Dermis blood vessel endothelial cell (primary cell): Measurements from ENCODE around the gene MRPL54. TPM values are rescaled to one million over a fixed set of nuclear protein-coding genes. Genes with fewer than 3 reads are reported as not detected.

Experiments used
- DNase-seq: peaks from one replicate; pipeline ENCODE4 v3.0.0; 2010
- total RNA-seq: library from RNA; depleted of rRNA; stranded (reverse); fragments of >200 nt; gene quantifications from 2 replicates; pipeline ENCODE4 v1.2.3, GENCODE V29; 2014

The MRPL54 gene
- total RNA-seq, 1 donor from 2014 or later = 55.8 TPM

DNA sequence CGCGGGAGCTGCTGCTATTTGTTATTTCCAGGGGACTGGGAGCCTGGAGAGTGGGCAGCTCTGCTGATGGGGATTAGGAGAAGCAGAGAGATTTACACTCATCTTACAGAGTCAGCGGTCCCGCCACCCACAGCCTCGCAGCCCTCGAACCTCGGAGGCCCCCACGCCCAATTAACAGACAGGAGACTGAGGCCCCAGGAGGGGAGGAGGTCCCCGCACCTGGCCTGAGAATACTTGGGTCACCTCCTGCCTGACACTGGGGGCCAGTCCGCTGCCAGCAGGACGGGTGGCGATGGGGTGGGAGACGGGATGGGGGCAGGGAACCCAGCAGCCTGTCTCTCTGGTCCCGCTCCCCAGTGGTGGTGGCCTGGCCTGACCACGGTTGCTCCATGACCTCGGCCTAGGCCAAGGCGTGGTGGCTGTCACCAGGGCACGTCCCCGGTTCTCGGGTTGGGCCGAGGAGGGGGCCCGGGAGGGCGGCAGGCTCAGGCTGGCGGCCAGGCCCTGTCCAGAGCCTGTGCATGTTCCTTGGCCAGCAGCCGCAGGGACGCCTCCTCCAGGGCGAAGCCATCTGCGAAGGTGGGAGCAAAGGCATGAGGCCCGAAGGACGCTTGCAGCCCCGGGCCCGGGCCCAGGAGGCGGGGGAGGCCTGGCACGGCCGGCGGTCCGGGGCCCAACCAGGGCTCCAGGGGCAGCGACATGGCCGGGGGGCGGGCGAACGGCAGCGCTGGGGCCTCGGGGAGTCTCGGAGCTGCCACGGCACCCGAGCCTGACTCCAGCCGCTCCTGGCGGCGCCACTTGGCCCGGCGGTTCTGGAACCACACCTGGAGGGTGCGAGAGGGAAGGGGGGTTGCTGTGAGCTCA lies 7.9 kb downstream of the MRPL54 start:
- no peak for DNase-seq

DNA sequence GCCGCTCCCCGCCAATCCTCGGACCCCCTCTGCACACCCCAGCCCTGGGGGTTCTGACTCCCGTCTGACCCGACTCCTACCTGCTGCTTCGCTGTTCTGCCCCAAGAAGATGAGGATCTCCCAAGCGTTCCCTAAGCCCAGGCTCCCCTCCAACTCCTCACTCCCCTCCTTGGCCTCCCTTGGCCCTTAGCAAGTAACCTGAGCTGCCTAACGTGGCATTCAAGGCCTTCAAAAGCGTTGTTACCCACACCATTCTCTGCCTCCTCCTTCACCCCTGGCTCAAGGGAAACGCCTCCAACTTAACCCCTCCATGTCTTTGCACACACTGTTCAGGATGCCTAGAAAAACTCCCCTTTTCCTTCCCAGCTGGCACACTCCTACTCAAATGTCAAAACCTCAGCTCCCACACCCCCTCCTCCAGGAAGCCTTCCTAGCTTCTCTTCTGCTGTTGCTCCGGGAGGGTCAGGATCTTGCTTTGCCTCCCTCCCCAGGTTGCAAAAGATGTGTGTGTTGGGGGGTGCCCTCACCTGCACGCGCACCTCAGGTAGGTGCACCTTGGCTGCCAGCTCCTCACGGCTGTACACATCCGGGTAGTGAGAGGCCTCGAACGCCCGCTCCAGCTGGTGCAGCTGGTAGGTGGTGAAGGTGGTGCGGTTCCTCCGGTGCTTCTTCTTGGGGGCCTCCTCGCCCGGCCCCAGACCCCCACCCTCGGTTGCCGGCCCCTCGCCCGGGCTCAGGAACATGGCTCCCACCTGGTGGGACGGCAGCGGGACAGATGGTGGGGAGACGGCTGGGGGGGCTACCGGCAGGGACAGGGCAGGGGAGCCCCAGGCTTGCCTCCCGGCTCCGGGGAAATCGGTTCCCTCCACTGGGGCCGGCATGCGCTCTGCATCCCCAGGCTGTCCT lies 8.8 kb downstream of the MRPL54 start:
- no peak for DNase-seq

DNA sequence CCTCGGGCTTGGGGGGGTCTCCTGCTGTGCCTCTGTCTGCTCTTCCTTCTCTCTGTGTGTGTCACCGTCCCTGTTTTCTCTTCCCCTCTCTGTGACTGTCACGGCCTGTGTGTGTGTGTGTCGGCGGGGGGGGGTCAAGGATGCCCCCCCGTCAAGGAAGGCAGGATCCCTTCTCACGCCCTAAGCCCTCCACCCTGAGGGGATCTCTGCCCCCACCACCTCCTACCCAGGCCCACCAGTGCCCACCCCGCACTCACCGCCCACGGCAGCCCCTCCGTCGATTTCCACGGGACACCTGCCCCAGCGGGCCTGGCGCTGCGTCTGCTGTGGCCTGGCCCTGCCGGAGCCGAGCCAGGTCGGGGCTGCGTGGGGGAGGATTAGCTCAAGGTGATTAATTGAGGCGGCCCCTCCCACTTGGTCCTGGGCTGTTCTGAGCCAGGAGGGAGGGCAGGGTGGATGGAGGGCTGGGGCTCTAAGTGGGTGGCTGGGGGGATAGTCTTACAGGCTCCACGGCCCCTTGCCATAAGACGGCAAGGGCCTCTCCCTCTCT lies 9.5 kb downstream of the MRPL54 start, which contains the start of gene RAX2:
RAX2 (minus strand) TSS at position 323 of the 550 bp plus-strand sequence. CDS start 486 bp downstream, outside the sequence.
- DNase-seq = no peak

DNA sequence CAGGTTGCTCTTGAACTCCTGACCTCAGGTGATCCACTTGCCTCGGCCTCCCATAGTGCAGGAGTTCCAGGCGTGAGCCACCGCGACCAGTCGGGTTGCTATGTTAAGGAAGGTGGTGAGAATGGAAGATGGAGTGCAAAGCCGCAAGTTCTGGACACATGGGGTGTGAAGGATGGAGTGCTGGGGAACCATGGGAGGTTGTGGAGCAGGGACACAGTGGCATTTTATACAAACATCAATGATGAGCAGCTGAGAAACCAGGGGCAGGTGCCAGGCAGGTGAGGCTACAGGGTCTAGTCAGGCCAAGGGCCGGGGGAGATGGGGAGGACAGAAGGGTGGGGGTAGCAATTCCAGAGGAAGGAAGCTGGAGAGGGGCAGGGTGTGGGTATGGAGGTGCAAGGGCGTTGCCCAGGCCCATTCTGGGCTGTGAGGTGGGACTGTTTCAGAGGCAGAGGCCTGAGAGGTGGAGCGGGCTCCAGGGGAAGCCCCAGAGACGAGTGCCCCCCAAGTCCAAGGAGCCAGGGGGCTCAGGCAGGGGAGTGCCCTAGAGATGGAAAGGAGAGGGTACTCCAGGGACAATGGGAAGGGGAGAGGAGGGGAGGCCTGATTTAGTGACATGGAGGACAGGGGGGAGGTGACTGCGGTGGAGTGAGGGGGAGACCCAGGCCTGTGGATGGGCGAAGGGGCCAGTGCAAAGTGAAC lies 11.5 kb downstream of the MRPL54 start:
- no peak for DNase-seq

DNA sequence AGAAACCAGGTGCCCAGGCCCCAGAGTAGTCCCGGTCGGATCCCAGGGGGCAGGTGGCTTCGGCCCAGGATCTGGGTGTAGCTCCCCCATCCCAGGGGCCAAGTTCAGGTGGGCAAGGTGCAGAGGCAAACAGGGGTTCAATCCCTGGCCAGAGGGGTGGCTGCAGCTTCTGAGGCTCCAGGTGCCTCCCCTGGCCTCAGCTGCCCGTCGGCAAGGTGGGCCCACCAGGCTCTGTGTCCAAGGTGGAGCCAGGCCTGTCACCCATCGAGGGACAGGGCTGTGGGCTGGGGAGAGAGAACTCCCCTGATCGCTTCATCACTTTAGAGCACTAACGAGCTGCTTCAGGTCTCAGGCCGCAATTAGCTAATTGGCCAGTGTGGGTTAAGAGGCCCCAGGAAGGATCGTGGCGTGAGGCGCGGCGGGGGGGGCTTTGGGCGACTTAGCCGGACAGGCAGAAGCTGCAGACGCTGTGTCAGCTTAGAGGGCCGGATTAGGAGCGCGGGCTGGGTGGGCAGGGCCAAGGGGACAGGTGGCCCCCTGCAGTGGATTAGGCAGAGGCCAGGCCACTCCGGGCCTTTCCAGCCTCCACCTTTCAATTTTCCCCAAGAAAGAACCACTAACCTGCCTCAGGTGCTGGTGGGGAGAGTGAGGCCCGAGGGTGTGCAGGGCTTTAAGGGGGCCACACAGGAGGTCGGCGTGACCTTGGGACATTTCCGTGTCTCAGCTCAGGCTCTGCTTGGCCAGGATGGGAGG lies 12.3 kb downstream of the MRPL54 start:
- DNase-seq = no peak

DNA sequence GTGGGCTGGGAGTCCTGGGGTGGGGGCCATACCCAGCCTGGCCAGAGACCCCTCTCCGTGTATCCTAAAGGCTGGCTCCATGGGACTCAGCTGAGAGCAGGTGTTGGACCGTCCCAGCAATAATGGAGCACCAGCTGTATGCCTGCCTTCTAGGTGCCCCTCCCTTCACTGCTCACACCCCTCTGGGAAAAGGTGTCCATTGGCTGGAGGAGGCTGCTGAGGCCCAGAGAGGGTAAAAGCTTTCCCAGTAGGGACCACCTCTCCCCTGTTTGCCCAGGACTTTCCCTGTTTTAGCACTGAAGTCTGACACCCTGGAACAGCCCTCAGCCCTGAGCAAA lies 12.9 kb downstream of the MRPL54 start:
- DNase-seq = no peak

DNA sequence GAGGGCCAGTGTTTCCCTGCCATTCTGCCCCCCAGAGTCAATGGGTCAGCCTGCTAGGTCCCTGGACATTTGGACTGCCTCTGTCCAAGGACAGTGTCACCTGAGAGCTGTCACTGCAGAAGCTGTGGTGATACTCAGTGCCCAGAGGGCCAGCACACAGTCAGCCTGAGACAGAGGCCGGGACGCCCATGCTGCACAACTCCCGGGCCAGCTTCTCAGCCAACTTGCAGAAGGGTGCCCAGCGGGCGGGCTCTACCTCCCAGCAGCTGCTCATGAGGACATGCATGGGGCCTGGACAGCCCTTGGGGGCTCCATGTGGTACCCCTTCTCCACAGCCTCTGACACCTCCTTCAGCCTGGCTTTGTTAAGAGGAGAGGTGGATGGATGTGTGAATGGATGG lies 13.3 kb downstream of the MRPL54 start:
- DNase-seq = no peak

DNA sequence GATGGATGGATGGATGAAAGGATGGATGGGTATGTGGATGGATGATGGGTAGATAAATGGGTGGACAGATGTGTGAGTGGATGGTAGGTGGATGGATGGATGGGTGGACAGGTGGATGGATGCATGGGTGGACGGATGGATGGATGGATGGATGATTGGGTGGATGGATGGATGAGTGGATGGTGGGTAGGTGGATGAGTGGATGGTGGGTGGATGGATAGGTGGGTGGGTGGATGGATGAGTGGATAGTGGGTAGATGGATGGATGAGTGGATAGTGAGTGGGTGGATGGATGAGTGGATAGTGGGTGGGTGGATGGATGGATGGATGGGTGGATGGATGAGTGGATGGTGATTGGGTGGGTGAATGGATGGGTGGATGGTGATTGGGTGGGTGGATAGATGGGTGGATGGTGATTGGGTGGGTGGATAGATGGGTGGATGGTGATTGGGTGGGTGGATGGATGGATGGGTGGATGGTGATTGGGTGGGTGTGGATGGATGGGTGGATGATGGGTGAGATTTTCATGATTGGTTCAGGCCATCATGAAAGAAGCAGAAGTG lies 14.1 kb downstream of the MRPL54 start:
- DNase-seq = no peak

DNA sequence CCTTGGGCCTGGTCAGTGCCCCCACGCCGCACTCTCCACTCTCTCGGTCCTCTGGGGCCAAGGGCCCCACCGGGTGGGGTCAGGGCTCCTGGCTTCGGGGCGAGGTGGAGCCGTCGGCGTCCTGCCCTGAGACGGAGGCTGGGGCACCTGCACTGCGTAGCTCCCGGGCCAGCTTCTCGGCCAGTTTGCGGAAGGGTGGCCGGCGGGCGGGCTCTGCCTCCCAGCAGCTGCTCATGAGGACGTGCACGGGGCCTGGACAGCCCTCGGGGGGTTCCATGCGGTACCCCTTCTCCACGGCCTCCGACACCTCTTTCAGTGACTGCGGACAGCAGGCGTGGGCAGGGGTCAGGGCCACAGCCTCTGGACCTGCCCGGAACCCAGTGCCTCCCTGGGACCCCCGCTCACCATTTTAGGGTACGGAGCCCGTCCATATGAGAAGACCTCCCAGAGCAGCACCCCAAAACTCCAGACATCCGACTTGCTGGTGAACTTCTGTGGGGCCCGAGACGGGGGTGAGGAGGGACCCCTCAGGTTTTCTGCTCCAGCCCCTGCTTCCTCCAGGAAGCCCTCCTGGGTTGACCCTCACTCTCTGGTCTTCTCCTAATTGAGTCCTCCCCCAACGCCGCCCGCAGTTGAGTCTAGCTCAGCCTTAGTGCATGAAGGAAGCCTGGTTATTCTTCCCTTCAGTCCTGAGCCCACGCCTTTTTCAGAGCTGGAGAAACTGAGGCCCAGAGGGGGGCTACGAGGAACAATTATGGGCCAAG lies 15.8 kb downstream of the MRPL54 start:
- no peak for DNase-seq

DNA sequence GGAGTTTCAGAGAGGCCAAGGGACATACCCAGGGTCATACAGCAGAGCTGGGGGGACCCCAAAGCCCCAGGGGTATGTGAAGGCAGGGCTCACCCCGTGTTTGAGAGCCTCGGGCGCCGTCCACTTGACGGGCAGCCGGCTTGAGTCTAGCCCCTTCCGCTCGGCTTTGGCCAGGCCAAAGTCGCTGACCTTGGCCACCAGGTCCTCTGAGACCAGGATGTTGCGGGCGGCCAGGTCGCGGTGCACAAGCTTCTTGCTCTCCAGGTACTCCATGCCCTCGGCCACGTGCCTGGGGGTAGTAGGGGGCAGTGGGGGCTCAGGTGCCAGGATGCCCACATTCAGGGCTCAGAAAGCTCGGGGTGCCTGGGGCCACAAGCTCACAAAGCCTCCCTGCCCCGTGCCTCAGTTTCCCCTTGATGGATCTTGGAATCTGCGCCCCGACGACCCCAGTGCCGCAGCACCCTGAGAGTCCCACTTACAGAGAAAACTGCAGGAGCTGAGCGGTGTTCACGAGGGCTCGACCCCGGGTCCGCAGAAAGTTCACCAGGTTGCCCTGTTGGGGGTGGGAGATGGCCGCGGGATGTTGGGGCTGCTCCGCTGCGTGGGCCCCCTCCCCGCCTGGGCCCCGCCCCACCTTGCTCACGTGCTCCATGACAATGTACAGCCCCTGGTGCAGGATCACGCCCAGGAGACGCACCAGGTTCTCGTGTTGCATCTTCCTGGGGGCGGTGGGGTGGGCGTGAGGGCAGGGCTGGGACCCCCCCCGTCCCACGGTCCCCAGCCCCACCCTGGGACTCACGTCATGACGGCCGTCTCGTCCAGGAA lies 16.6 kb downstream of the MRPL54 start:
- no peak for DNase-seq

DNA sequence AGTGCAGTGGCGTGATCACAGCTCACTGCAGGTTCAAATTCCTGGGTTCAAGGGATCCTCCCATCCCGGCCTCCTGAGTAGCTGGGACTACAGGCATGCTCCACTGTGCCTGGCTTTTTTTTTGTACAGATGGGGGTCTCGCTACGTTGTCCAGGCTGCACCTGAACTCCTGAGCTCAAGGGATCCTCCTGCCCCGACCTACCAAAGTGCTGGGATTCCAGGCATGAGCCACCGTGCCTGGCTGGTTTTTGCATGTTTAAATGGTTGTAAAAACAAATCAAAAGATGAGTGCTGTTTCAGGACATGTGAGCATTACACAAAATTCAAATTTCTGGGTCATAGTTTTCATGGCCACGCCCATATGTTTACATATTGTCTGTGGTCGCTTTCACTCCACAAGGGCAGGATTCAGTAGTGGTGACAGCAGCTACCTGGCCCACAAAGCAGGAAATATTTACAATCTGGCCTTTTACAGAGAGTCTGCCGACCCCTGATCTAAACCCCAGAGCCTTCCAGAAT lies 18.4 kb downstream of the MRPL54 start:
- no peak for DNase-seq

DNA sequence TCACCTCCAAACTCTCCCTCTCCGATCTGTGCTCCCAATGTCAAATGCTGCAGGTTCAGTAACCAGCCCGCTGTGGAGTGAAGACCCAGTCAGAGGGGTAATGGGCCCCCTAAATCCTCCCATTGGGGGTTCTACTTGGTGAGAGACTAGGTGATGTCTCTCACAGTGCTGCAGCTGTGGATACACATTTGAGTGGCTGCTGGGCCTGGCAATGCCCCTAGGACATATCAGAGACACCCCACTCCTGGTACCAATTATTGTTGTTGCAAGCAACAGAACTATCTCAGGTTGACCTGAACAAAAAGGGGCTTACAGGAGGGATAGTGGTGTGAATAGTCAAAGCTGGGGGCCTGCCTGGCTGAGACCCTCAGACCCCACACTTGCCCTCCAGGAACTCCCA lies 19.1 kb downstream of the MRPL54 start:
- no peak for DNase-seq

DNA sequence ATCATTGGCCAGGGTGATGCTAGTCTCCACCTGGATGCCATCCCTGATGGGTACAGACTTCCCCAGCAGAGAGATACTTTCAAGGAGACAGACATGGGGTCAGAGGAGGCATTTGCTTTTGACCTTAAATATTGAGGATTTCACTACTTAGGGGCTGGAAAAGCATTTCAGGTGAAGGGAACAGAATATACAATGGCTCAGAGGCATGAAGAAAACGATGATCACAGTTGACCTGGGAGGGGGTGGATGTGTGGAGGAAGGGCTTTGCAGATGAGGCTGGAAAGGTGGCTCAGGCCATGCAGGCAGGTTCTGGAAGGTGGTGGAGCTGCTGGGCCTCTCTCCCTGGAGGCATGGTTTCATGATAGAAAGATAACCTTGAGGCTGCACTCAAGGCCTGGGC lies 19.8 kb downstream of the MRPL54 start:
- DNase-seq = no peak

DNA sequence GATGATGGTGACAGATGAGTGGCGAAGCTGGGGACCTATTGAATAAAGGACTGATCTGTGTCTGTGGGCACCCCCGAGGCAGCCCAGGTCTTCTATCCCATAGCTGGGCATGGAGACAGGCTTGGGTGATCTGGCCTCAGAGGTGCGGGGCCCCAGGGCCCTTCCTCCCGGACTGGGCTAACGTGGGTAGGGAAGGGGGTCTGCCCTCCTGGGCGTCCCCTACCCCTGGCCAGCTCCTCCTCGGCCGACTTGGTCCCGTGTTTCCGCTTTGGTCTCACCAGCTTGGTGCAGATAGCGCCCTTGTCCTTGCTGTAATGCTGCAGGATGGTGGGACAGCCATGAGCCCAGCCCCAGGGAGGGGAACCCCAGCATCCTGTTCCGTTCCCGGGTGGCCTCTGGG lies 20.4 kb downstream of the MRPL54 start:
- DNase-seq = no peak

DNA sequence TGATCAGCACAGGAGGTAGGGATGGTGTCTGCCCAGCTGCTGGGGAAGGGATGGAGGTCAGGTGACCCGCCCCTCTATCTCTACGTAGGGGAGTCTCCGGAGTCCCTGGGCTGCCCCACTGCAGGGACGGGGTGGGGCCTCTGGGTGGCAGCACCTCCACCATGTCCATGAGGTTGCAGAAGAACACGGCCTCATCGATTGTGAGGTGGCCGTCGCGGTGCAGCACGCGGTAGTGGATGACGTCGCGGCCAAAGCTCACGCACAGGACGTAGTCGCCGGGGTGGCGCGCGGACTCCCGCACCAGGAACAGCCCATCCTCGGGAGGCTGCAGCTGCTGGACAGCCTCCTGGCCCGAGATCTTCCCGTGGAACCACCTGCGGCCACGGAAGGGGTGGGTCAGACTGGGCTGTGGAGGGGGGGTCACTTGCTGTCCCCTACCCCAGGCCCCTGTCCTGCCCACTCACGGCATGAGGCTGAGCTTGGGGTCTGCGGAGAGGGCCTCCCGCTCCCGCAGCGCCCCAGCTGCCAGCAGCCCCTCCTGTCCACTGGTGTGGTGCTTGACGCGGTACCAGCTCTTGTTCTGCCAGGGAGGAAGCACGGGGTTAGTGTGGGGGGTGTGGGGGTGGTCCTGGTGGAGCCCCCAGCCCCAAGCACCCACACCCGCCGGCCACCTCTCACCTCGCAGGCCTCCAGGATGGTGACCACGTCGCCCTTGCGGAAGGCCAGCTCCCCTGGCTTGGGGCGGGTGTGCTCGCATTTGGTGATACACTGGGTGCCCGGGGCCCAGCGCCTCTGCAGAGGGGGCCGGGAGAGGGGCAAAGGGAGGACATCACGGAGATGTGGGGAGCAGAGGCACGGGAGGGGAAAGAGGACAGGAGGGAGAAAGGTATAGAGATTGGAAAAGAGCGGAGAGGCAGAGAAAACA lies 21.4 kb downstream of the MRPL54 start:
- peak; percentile 22 for DNase-seq

DNA sequence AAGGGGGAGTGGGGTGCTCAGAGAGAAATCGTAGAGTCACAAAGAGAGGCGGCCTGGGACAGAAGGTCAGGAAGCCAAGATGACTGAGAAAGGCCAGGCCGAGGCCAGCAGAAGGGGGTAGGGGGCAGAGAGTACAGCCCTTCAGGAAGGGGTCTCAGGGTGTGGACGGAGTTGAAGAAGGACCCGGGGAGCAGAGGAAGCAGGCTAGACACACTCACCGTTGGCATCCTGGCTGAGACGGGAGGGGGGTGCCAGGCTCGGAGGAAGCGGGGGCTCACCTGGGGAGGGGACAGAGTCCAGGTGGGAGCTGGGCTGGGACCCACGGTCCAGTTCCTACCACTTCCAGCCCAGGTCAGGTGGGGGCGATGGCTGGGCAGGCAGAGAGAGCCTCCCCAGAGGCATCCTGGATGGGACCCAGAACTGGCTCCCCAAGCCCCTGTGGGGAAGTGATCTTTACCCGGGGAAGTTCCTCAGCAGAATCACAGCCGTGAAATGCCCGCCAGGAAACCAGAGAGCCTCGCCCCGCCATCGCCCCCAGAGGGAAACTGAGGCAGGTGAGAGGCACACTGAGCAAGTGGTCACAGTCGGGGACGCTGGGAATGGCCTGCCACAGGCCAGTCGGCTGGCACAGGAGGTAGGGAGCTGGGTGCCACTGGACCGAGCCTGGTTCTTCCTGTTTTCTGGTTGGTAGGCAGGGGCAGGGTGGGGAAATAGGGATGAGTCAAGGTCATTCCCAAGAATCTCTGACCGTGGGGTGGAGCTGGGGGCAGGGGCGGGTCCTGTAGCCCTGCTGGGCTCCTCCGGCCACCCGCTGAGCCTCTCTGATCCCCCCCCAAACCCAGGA lies 22.3 kb downstream of the MRPL54 start:
- DNase-seq = no peak

DNA sequence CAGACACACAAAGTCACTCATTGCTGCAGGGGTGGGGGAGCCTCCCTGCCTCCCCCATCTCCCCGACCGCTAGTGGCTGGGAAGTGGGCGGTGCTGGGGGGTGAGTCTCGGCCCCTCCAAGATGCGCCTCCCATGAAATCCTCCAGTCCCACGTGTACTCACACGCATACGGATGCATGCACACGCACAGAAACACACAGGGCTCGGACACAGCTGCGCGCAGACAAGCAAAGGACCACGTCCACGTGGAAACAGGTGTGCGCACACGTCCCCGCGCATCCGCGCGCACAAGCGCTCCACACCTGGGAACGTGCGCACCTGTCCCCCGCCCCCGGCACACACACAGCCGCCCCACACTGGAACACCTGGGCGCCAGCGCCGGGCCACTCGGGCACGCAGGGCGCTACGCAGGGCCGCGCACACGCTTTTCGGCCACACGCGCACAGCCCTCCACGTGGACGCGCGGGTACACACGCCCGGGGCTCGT lies 23.0 kb downstream of the MRPL54 start:
- DNase-seq = no peak
